IPS-18a (cell line): ENCODE data around the gene DNMBP.
"Not testable (repeated sequence)": the region's sequence is repeated elsewhere in the genome, so short reads cannot be mapped to it uniquely, and the experiment has no call there.

ENCODE experiments used
- H3K27ac ChIP-seq: one replicate; pipeline ENCODE4 v1.5.1; 2013; ENCODE audit warnings: low read length
- H3K27me3 ChIP-seq: one replicate; pipeline ENCODE4 v1.6.1; 2013; ENCODE audit warnings: mild to moderate bottlenecking, low read length; ENCODE audit not compliant: control insufficient read depth, insufficient read depth
- H3K36me3 ChIP-seq: one replicate; pipeline ENCODE4 v1.6.1; 2013; ENCODE audit warnings: low read depth, low read length; ENCODE audit not compliant: control insufficient read depth
- H3K4me1 ChIP-seq: one replicate; pipeline ENCODE4 v1.6.1; 2013; ENCODE audit warnings: low read depth, low read length; ENCODE audit not compliant: control insufficient read depth
- H3K4me3 ChIP-seq: one replicate; pipeline ENCODE4 v1.5.1; 2013; ENCODE audit warnings: low read length
- H3K9ac ChIP-seq: one replicate; pipeline ENCODE4 v1.6.1; 2013; ENCODE audit warnings: mild to moderate bottlenecking, low read length, moderate library complexity
- H3K9me3 ChIP-seq: one replicate; pipeline ENCODE4 v1.6.1; 2013; ENCODE audit warnings: low read depth, low read length; ENCODE audit not compliant: control insufficient read depth

The DNMBP gene

GRCh38 chr10:99881371-99881770 lies 128.4 kb downstream of the DNMBP start:
- Histone ChIP-seq H3K9ac (no peak overlapping the region), H3K4me1 (no peaks in the 10 kb centered on the region), H3K27me3 (no peaks in the 10 kb centered on the region), H3K4me3 (no peak overlapping the region), H3K27ac (no peak overlapping the region), H3K9me3 (no peaks in the 10 kb centered on the region), H3K36me3 (peaks cover 100% of the 10 kb centered on the region)

GRCh38 chr10:99880080-99880835 lies 129.5 kb downstream of the DNMBP start:
- Histone ChIP-seq H3K9ac (no peak overlapping the region), H3K9me3 (no peaks in the 10 kb centered on the region), H3K27ac (no peak overlapping the region), H3K4me3 (no peak overlapping the region), H3K4me1 (no peaks in the 10 kb centered on the region), H3K27me3 (no peaks in the 10 kb centered on the region), H3K36me3 (peaks cover 99% of the 10 kb centered on the region)

- Histone ChIP-seq H3K9me3 (no peaks in the 10 kb centered on the region), H3K27ac (no peak overlapping the region), H3K4me3 (no peak overlapping the region), H3K27me3 (no peaks in the 10 kb centered on the region), H3K9ac (no peak overlapping the region), H3K4me1 (no peaks in the 10 kb centered on the region), H3K36me3 (peaks cover 51% of the 10 kb centered on the region)
Measured at GRCh38 chr10:99875473-99875872, 134.3 kb downstream of the DNMBP start.

DNA sequence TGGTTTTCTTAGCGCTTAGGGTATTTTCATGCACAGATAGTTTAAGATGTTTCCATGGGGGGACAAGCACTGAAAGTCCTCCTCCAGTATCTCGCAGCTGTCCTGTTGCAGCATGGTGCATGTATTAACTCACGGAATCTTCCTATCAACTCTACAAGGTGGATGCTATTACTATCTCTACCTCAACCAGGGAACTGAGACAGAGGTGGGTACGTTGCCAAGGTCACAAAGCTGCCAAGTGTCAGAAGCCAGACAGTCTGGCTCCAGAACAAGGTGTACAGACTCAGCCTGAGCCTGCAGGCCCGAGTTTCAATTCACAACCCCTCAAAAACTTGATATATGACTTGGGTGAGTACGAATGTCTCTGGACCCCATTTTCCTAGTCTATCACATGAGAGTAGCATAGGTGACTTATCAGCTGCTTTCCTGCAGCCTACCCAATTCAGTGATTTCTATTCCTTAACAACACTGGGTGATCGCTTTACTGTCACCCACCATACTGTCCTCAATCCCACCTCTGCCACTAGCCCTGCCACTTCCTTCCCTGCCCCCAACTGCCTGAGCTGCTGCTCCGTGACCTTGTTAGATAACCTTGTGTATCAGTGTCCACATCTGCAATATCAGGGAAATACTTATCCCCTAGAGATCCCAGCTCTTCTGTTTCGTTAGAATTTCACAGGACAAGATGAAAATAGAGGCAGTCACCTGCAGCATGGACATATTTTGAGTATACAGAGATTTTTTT lies 135.2 kb downstream of the DNMBP start:
- no peak overlapping the region for H3K9ac ChIP-seq
- no peak overlapping the region for H3K4me3 ChIP-seq
- H3K27me3 ChIP-seq = no peaks in the 10 kb centered on the region
- no peak overlapping the region for H3K27ac ChIP-seq
- peaks cover 41% of the 10 kb centered on the region for H3K36me3 ChIP-seq
- H3K4me1 ChIP-seq = no peaks in the 10 kb centered on the region
- no peaks in the 10 kb centered on the region for H3K9me3 ChIP-seq

DNA sequence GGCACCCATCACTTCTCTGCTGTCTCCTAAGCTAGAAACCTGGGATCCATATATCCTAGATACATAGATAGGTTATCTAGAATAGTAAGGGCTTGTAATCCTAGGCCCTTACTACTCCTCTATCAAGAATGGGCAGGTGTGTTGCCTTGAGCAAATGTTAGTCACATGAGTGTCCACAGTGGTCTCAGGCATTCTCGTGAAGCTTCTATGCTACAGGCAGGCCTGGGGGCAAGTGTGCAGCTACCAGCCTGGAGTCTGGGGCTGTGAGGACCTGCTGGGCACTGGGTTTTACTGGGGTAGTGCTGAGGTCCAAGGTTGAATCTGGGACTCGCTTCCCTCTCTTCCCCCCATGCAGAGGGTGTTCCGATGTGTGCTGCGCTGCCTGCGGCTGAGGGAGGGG lies 135.9 kb downstream of the DNMBP start:
- Histone ChIP-seq H3K4me3 (no peak overlapping the region), H3K4me1 (no peaks in the 10 kb centered on the region), H3K27me3 (no peaks in the 10 kb centered on the region), H3K36me3 (peaks cover 35% of the 10 kb centered on the region), H3K27ac (no peak overlapping the region), H3K9me3 (no peaks in the 10 kb centered on the region), H3K9ac (no peak overlapping the region)

GRCh38 chr10:99872367-99873162 lies 137.2 kb downstream of the DNMBP start:
- H3K27ac ChIP-seq = no peak overlapping the region
- no peaks in the 10 kb centered on the region for H3K4me1 ChIP-seq
- H3K27me3 ChIP-seq = no peaks in the 10 kb centered on the region
- no peak overlapping the region for H3K9ac ChIP-seq
- no peak overlapping the region for H3K4me3 ChIP-seq
- no peaks in the 10 kb centered on the region for H3K9me3 ChIP-seq
- H3K36me3 ChIP-seq = peaks cover 22% of the 10 kb centered on the region

DNA sequence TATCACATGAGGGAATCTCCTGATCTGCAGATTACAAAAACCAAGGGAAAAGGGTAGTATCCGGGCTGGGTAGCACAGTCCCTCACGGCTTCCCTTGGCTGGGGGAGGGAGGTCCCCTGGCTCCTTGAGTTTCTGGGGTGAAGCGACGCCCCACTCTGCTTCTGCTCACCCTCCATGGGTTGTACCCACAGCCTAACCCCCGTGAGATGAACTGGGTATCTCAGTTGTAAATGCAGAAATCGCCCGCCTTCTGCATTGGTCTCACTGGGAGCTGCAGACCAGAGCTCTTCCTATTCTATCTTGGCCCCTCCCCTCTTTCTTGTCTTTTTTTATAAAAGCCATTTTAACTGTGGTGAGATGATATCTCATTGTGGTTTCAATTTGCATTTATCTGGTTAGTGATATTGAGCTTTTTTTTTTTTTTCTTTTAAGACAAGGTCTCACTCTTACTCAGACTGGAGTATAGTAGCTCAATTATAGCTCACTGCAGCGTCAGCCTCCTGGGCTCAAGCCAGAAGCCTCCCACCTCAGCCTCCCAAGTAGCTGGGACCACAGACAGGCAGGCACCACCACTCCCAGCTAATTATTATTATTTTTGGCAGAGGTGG lies 139.5 kb downstream of the DNMBP start:
- H3K9ac ChIP-seq = no peak overlapping the region
- H3K9me3 ChIP-seq = no peaks in the 10 kb centered on the region
- no peaks in the 10 kb centered on the region for H3K4me1 ChIP-seq
- no peak overlapping the region for H3K4me3 ChIP-seq
- no peaks in the 10 kb centered on the region for H3K36me3 ChIP-seq
- no peak overlapping the region for H3K27ac ChIP-seq
- H3K27me3 ChIP-seq = no peaks in the 10 kb centered on the region

GRCh38 chr10:99869581-99870122 lies 140.1 kb downstream of the DNMBP start:
- Histone ChIP-seq H3K36me3 (no peaks in the 10 kb centered on the region), H3K9ac (no peak overlapping the region), H3K9me3 (no peaks in the 10 kb centered on the region), H3K4me3 (no peak overlapping the region), H3K27ac (no peak overlapping the region), H3K4me1 (no peaks in the 10 kb centered on the region), H3K27me3 (no peaks in the 10 kb centered on the region)

DNA sequence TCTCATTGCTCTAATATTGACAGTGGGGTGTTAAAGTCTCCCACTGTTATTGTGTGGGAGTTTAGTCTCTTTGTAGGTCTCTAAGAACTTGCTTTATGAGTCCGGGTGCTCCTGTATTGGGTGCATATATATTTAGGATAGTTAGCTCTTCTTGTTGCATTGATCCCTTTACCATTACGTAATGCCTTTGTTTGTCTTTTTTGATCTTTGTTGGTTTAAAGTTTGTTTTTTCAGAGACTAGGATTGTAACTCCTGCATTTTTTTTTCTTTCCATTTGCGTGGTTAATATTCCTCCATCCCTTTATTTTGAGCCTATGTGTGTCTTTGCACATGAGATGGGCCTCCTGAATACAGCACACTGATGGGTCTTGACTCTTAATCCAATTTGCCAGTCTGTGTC lies 142.5 kb downstream of the DNMBP start:
- H3K27ac ChIP-seq, H3K36me3 ChIP-seq, H3K9me3 ChIP-seq, H3K9ac ChIP-seq, H3K27me3 ChIP-seq, H3K4me3 ChIP-seq, H3K4me1 ChIP-seq: not testable (repeated sequence)

- not testable (repeated sequence) for H3K4me3 ChIP-seq, H3K27ac ChIP-seq
Measured at GRCh38 chr10:99863535-99864240, 146.1 kb downstream of the DNMBP start.

More at GRCh38 chr10:99863535-99864240, 146.1 kb downstream of the DNMBP start:
- H3K4me1 ChIP-seq, H3K9ac ChIP-seq, H3K27me3 ChIP-seq, H3K36me3 ChIP-seq, H3K9me3 ChIP-seq: not testable (repeated sequence)
